Panc1 (cell line): ENCODE data around the gene ZRANB1. TPM values are rescaled to one million over a fixed set of nuclear protein-coding genes. Genes with fewer than 3 reads are reported as not detected.
A peak's percentile ranks its signal among the peaks of the same experiment; 100 is the strongest.

Experiments
- ATAC-seq: fragments of 200-7000 bp; cut with Tn5 transposase; 2 replicates; pipeline ENCODE4 v1.9.1; 2020; ENCODE audit warnings: mild to moderate bottlenecking, moderate library complexity
- BruUV-seq: library from RNA; stranded (reverse); fragments of 400-500 nt; replicated peaks from 2 replicates; lab custom pipeline; 2021; lab: Mats Ljungman, UMichigan
- CTCF ChIA-PET: fragments of 300-600 bp; sonication (Branson Sonifier 250); formaldehyde crosslinking; loops from one replicate; lab custom pipeline; 2022; ENCODE audit warnings: antibody characterized with exemption; lab: Charles Lee
- POLR2A ChIA-PET: fragments of 300-600 bp; sonication (Branson Sonifier 250); formaldehyde crosslinking; loops from one replicate; lab custom pipeline; 2022; ENCODE audit warnings: antibody characterized with exemption; lab: Charles Lee
- DNase-seq: peaks from one replicate; pipeline ENCODE4 v3.0.0-alpha.2; 2010; ENCODE audit warnings: low read depth, low spot score
- H3K27ac ChIP-seq: 2 replicates; pipeline ENCODE4 v1.5.1; 2011; ENCODE audit warnings: mild to moderate bottlenecking, low read length, inconsistent platforms
- H3K27me3 ChIP-seq: fragments of 200-500 bp; sonication (Bioruptor generic); 2 replicates; pipeline ENCODE4 v1.6.0; 2014; ENCODE audit warnings: low read length, inconsistent platforms; ENCODE audit not compliant: control insufficient read depth, insufficient read depth
- H3K36me3 ChIP-seq: fragments of 200-500 bp; sonication (Bioruptor generic); 2 replicates; pipeline ENCODE4 v1.5.1; 2014; ENCODE audit warnings: inconsistent platforms, mild to moderate bottlenecking, low read length, moderate library complexity; ENCODE audit not compliant: control insufficient read depth, insufficient read depth
- H3K4me1 ChIP-seq: 2 replicates; pipeline ENCODE4 v1.5.1; 2011; ENCODE audit warnings: inconsistent platforms, mild to moderate bottlenecking, low read length, moderate library complexity; ENCODE audit not compliant: control insufficient read depth, insufficient read depth
- H3K4me3 ChIP-seq, 2 experiments: 2 replicates each; pipeline ENCODE4 v1.5.1; 2011 to 2012; ENCODE audit warnings: low read depth in 2 of 2, low read length in 2 of 2, mild to moderate bottlenecking in 2 of 2, inconsistent platforms in 1 of 2, moderate library complexity in 1 of 2
- H3K9me3 ChIP-seq: fragments of 200-500 bp; sonication (Bioruptor generic); 2 replicates; pipeline ENCODE4 v1.5.1; 2014; ENCODE audit warnings: low read depth, mild to moderate bottlenecking, inconsistent platforms, low read length, moderate library complexity; ENCODE audit not compliant: control insufficient read depth, insufficient read depth
- CTCF ChIP-seq: fragments of 450-650 bp; IDR thresholded peaks from 2 replicates; pipeline ENCODE4 v1.5.1; 2017; ENCODE audit warnings: mild to moderate bottlenecking
- POLR2AphosphoS5 ChIP-seq: IDR thresholded peaks from 2 replicates; pipeline ENCODE4 v1.6.1; 2012; ENCODE audit warnings: mild to moderate bottlenecking, low read depth, low read length, moderate library complexity
- REST ChIP-seq, 2 experiments: IDR thresholded peaks; 2 replicates each; pipeline ENCODE4 v1.6.1; 2011 to 2012; ENCODE audit warnings: low read depth in 2 of 2, control low read depth in 1 of 2, low read length in 1 of 2, mild to moderate bottlenecking in 1 of 2, moderate library complexity in 1 of 2; ENCODE audit not compliant: insufficient read depth in 1 of 2
- SIN3A ChIP-seq: IDR thresholded peaks from 2 replicates; pipeline ENCODE4 v1.6.1; 2012; ENCODE audit warnings: low read depth, mild to moderate bottlenecking, low read length, moderate library complexity, borderline replicate concordance; ENCODE audit not compliant: insufficient read depth
- TCF7L2 ChIP-seq: IDR thresholded peaks from 2 replicates; pipeline ENCODE4 v1.6.1; 2011; ENCODE audit warnings: mild to moderate bottlenecking, low read depth, low read length, inconsistent platforms
- in situ Hi-C: cut with HindIII; loops from 2 replicates; pipeline ENCODE4 v1.10.0; 2016; ENCODE audit warnings: low sequenced_read_pairs, low pct_unique_long_range_greater_than_20kb
- intact Hi-C: fragments of 100-400 bp; cut with micrococcal nuclease; formaldehyde crosslinking; loops from one replicate; pipeline ENCODE4 v1.10.0; 2022; ENCODE audit not compliant: unreplicated experiment
- total RNA-seq: library from RNA; stranded (reverse); gene quantifications from one replicate; pipeline ENCODE4 v1.2.1, GENCODE V29; 2021; ENCODE audit not compliant: unreplicated experiment

Gene ZRANB1
- total RNA-seq, 1 experiment from 2014 or later: 23.2 TPM

GRCh38 chr10:124909563-124909962, 32.4 kb upstream of the ZRANB1 start:
- ChIA-PET CTCF (interaction anchor here (0.7 kb wide), 1 partner anchor 10 kb away, joined by 3 read pairs; no protein-coding TSS in a partner anchor), POLR2A (no interaction called here)
- no TSS peak for BruUV-seq
- H3K4me1 ChIP-seq: 0 out of 2 replicates have a peak, but pooled peaks cover 6% of the 10 kb centered on the region
- intact Hi-C loops (no loop called here), in situ Hi-C loops (no loop called here)
- no peak overlapping the region for H3K4me3 ChIP-seq
- no peak overlapping the region for H3K27ac ChIP-seq
- ATAC-seq (no peak), DNase-seq (no peak)
- TF ChIP-seq TCF7L2 (no peak), CTCF (no peak), POLR2AphosphoS5 (no peak), REST (IDR thresholded peaks at IDR 0.05; ENCODE audit: insufficient read depth in 1 of 2, low read depth in 2 of 2, low read length in 1 of 2) (no peak), SIN3A (no peak)
- H3K27me3 ChIP-seq: no peaks in the 10 kb centered on the region
- H3K9me3 ChIP-seq: no peaks in the 10 kb centered on the region
- H3K36me3 ChIP-seq: no peaks in the 10 kb centered on the region

GRCh38 chr10:124911124-124912067, 30.5 kb upstream of the ZRANB1 start:
- BruUV-seq: no TSS peak
- ATAC-seq (no peak), DNase-seq (no peak)
- H3K27me3 ChIP-seq: no peaks in the 10 kb centered on the region
- intact Hi-C loops: no loop called here
- in situ Hi-C loops: no loop called here
- ChIA-PET CTCF (no interaction called here), POLR2A (interaction anchor here (0.8 kb wide), 1 partner anchor 10 kb away, joined by 3 read pairs; no protein-coding TSS in a partner anchor)
- H3K9me3 ChIP-seq: no peaks in the 10 kb centered on the region
- TF ChIP-seq REST (IDR thresholded peaks at IDR 0.05; ENCODE audit: insufficient read depth in 1 of 2, low read depth in 2 of 2, low read length in 1 of 2): no peak
- TF ChIP-seq CTCF: no peak; the same call in 1 of the 2 replicates
- H3K4me3 ChIP-seq: no peak overlapping the region
- peaks cover 3% of the 10 kb centered on the region; the same call in 1 of the 2 replicates for H3K36me3 ChIP-seq
- peaks cover 11% of the 10 kb centered on the region; the same call in 1 of the 2 replicates for H3K4me1 ChIP-seq
- H3K27ac ChIP-seq: peak overlapping the region; percentile 5; the same call in 1 of the 2 replicates
